ENCODE data around the gene JPH4. TPM values are rescaled to one million over a fixed set of nuclear protein-coding genes. Genes with fewer than 3 reads are reported as not detected.

JPH4 gene
- total and polyA plus RNA-seq, 2 of the 8 experiments (the other 6 are each of a cell fraction or from before 2014, with no cell fraction given) = 23.9 to 46.7 TPM

DNA sequence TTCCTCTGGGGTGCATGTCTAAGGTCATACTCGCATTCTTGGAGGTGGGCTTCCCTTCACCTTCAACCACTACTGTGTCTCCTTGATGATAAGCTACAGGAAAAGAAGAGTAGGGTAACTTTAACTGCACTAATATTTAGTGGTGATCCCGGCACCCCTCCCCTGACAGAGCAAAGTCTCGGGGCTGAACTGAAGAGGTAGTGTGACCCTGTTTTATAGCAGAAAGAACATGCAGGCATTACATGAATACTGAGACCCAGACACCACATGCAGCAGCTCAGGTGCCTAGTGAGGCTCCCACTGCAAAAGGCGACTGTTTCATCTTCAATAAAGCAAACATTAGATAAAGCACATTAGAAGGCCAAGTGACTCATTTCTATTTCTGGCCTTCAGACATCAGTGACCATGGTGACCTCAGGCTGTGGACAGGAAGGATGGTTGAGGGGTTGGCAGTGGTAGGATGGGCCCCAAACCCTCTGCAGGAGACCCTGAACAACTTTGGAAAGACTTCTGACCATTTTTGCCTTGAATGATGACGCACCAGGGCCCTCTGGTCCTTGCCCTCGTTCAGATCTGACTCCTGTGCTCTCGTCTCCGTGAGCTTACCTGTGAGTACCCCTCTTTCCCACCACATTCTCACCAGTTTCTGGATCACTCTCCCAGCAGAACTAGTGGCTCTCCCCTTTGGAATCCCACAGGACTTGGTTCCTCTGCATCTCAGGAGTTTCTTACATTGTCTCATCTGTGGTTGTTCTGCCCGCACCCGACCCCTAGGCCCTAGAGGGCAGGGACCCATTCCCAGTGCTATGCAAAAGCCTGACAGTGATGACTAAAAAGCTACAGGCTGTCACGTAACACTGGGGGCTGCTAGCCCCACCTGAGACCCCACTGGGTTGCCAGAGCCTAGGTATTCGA is 23.8 kb upstream of the JPH4 start (continued):
- TF ChIP-seq, protein P1, sequence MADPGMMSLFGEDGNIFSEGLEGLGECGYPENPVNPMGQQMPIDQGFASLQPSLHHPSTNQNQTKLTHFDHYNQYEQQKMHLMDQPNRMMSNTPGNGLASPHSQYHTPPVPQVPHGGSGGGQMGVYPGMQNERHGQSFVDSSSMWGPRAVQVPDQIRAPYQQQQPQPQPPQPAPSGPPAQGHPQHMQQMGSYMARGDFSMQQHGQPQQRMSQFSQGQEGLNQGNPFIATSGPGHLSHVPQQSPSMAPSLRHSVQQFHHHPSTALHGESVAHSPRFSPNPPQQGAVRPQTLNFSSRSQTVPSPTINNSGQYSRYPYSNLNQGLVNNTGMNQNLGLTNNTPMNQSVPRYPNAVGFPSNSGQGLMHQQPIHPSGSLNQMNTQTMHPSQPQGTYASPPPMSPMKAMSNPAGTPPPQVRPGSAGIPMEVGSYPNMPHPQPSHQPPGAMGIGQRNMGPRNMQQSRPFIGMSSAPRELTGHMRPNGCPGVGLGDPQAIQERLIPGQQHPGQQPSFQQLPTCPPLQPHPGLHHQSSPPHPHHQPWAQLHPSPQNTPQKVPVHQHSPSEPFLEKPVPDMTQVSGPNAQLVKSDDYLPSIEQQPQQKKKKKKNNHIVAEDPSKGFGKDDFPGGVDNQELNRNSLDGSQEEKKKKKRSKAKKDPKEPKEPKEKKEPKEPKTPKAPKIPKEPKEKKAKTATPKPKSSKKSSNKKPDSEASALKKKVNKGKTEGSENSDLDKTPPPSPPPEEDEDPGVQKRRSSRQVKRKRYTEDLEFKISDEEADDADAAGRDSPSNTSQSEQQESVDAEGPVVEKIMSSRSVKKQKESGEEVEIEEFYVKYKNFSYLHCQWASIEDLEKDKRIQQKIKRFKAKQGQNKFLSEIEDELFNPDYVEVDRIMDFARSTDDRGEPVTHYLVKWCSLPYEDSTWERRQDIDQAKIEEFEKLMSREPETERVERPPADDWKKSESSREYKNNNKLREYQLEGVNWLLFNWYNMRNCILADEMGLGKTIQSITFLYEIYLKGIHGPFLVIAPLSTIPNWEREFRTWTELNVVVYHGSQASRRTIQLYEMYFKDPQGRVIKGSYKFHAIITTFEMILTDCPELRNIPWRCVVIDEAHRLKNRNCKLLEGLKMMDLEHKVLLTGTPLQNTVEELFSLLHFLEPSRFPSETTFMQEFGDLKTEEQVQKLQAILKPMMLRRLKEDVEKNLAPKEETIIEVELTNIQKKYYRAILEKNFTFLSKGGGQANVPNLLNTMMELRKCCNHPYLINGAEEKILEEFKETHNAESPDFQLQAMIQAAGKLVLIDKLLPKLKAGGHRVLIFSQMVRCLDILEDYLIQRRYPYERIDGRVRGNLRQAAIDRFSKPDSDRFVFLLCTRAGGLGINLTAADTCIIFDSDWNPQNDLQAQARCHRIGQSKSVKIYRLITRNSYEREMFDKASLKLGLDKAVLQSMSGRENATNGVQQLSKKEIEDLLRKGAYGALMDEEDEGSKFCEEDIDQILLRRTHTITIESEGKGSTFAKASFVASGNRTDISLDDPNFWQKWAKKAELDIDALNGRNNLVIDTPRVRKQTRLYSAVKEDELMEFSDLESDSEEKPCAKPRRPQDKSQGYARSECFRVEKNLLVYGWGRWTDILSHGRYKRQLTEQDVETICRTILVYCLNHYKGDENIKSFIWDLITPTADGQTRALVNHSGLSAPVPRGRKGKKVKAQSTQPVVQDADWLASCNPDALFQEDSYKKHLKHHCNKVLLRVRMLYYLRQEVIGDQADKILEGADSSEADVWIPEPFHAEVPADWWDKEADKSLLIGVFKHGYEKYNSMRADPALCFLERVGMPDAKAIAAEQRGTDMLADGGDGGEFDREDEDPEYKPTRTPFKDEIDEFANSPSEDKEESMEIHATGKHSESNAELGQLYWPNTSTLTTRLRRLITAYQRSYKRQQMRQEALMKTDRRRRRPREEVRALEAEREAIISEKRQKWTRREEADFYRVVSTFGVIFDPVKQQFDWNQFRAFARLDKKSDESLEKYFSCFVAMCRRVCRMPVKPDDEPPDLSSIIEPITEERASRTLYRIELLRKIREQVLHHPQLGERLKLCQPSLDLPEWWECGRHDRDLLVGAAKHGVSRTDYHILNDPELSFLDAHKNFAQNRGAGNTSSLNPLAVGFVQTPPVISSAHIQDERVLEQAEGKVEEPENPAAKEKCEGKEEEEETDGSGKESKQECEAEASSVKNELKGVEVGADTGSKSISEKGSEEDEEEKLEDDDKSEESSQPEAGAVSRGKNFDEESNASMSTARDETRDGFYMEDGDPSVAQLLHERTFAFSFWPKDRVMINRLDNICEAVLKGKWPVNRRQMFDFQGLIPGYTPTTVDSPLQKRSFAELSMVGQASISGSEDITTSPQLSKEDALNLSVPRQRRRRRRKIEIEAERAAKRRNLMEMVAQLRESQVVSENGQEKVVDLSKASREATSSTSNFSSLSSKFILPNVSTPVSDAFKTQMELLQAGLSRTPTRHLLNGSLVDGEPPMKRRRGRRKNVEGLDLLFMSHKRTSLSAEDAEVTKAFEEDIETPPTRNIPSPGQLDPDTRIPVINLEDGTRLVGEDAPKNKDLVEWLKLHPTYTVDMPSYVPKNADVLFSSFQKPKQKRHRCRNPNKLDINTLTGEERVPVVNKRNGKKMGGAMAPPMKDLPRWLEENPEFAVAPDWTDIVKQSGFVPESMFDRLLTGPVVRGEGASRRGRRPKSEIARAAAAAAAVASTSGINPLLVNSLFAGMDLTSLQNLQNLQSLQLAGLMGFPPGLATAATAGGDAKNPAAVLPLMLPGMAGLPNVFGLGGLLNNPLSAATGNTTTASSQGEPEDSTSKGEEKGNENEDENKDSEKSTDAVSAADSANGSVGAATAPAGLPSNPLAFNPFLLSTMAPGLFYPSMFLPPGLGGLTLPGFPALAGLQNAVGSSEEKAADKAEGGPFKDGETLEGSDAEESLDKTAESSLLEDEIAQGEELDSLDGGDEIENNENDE (IDR thresholded peaks at IDR 0.05; ENCODE audit: insufficient replicate concordance, low read length) = no peak
- TF ChIP-seq SAP30 (IDR thresholded peaks at IDR 0.05; ENCODE audit: insufficient read depth, insufficient replicate concordance, low read length) (no peak), RNF2 (IDR thresholded peaks at IDR 0.05; ENCODE audit: borderline replicate concordance, low read depth, low read length, missing control alignments, poor library complexity, severe bottlenecking) (no peak), HDAC6 (IDR thresholded peaks at IDR 0.05; ENCODE audit: low read depth, low read length) (no peak), HDAC2 (IDR thresholded peaks at IDR 0.05; ENCODE audit: borderline replicate concordance in 1 of 2, low read depth in 2 of 2, low read length in 2 of 2) (no peak), POU5F1 (IDR thresholded peaks at IDR 0.05; ENCODE audit: low read depth, low read length) (no peak)
- TF ChIP-seq, protein P2, sequence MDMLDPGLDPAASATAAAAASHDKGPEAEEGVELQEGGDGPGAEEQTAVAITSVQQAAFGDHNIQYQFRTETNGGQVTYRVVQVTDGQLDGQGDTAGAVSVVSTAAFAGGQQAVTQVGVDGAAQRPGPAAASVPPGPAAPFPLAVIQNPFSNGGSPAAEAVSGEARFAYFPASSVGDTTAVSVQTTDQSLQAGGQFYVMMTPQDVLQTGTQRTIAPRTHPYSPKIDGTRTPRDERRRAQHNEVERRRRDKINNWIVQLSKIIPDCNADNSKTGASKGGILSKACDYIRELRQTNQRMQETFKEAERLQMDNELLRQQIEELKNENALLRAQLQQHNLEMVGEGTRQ (IDR thresholded peaks at IDR 0.05; ENCODE audit: low read length) = no peak

Data from H1 (cell line).